Suprapubic skin (tissue), 4 donors: ENCODE data around the gene STXBP3. TPM values are rescaled to one million over a fixed set of nuclear protein-coding genes. Genes with fewer than 3 reads are reported as not detected.

Experiments
- DNase-seq, 2 donors: peaks; one replicate each; pipeline ENCODE4 v3.0.0-alpha.2; 2019; ENCODE audit warnings: low spot score in 2 of 2
- H3K27ac ChIP-seq: fragments of 200-600 bp; sonication (generic); one replicate; pipeline ENCODE4 v1.5.1; 2019
- H3K27me3 ChIP-seq: fragments of 200-600 bp; sonication (generic); one replicate; pipeline ENCODE4 v1.5.1; 2019
- H3K36me3 ChIP-seq: fragments of 200-600 bp; sonication (generic); one replicate; pipeline ENCODE4 v1.5.1; 2019
- H3K4me1 ChIP-seq: fragments of 200-600 bp; sonication (generic); one replicate; pipeline ENCODE4 v1.5.1; 2019
- H3K4me3 ChIP-seq: fragments of 200-600 bp; sonication (generic); one replicate; pipeline ENCODE4 v1.5.1; 2019; ENCODE audit warnings: mild to moderate bottlenecking
- H3K9me3 ChIP-seq: fragments of 200-600 bp; sonication (generic); one replicate; pipeline ENCODE4 v1.5.1; 2019
- CTCF ChIP-seq, 2 donors: fragments of 200-600 bp in 1 of 2; fragments of 450-650 bp in 1 of 2; sonication (generic) in 1 of 2; IDR thresholded peaks; one replicate each; pipeline ENCODE4 v1.5.1; 2016 to 2019; ENCODE audit warnings: antibody characterized with exemption in 2 of 2, mild to moderate bottlenecking in 1 of 2, moderate library complexity in 1 of 2
- EP300 ChIP-seq: sonication (generic); formaldehyde crosslinking; IDR thresholded peaks from one replicate; pipeline ENCODE4 v1.6.1; 2017; ENCODE audit warnings: antibody characterized with exemption
- POLR2A ChIP-seq, 2 donors: fragments of 450-650 bp; IDR thresholded peaks; one replicate each; pipeline ENCODE4 v1.6.1; 2017; ENCODE audit warnings: antibody characterized with exemption in 2 of 2, mild to moderate bottlenecking in 2 of 2, moderate library complexity in 2 of 2
- POLR2AphosphoS5 ChIP-seq, 3 donors: sonication (generic); formaldehyde crosslinking; IDR thresholded peaks; one replicate each; pipeline ENCODE4 v1.6.1; 2017; ENCODE audit warnings: antibody characterized with exemption in 3 of 3
- WGBS: methylation state at CpG from one replicate; pipeline ENCODE4 v1.1.5; 2018; 5-methylcytosine and 5-hydroxymethylcytosine counted together
- total RNA-seq, 4 donors: library from RNA; depleted of rRNA; stranded (reverse); fragments of >200 nt; gene quantifications; one replicate each; pipeline ENCODE4 v1.1.0, GENCODE V29; 2016

STXBP3 gene
- total RNA-seq, 4 donors from 2014 or later: 48.8 to 137 (median 66.3) TPM

DNA sequence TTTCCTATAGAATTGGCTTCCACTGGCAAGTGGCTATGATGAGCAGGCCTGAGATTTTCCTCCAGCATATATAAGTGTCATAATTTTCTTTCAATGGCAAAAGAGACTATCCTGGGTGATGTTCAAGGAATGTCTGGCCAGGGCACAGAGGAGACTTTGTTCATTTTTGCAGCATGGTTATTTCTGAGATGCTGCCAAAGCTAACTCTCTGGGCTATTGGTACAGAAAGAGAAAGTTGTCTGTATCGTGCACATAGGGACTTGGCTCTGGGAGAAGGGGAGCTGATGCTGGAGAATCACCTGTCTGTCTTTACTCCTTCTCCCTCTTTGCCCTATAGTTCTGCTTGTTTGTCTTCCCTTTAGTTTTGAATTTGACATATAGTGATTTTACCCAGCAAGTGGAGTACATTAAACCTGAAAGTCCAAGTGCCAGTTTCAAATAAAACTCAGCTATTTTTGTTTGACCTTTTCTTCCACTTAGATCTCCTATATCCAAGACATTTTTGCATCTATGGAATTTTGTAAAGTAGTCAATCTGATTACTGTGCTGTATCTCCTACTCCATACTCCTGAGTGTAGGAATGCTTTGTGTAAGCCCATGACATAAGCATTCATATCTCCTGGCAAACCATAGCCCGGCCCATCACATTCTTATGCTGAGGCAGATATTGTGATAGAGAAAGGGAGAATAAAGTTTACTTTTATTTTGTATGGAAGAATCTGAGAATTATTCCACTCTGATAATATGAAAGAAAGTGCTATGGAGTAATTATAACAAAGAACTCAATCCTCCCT lies 29.8 kb upstream of the STXBP3 start:
- TF ChIP-seq CTCF (IDR thresholded peaks at IDR 0.05) (no peak), POLR2A (IDR thresholded peaks at IDR 0.05) (no peak), EP300 (no peak), POLR2AphosphoS5 (IDR thresholded peaks at IDR 0.05) (no peak)
- 85% methylated on average over 2 of the region's 2 CpGs for whole genome bisulfite sequencing
- DNase-seq: no peak
- Histone ChIP-seq H3K36me3 (no peaks in the 10 kb centered on the region), H3K4me3 (no peak overlapping the region), H3K4me1 (no peaks in the 10 kb centered on the region), H3K9me3 (no peaks in the 10 kb centered on the region), H3K27me3 (peaks cover 7% of the 10 kb centered on the region), H3K27ac (no peak overlapping the region)

DNA sequence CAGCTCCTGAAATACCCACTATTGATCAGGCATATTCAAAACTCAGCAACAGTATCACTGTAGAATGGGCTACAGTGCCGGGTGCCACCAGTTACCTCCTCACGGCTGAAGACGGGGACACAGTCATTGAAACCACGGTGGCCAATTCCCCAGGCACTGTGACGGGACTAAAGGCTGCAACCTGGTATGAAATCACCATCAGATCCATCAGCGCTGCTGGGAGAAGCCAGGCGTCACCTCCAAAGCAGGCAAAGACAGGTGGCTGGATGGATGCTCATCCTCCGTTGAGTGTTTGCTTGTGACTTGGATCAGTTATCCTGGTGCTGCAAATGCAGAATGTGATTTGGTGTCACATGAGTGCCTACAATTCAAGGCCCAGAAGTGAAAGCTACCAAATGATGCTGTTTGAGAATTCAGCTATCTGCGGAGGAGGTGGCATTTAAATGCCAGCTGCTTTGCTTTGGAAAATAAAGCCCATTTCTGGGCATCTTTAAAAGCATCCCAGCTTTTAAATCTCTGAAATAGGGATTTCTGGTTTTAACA lies 28.6 kb upstream of the STXBP3 start:
- H3K4me3 ChIP-seq: no peak overlapping the region
- H3K9me3 ChIP-seq: no peaks in the 10 kb centered on the region
- DNase-seq: no peak
- TF ChIP-seq POLR2A (IDR thresholded peaks at IDR 0.05) (no peak), POLR2AphosphoS5 (IDR thresholded peaks at IDR 0.05) (no peak), CTCF (IDR thresholded peaks at IDR 0.05) (no peak), EP300 (no peak)
- H3K36me3 ChIP-seq: no peaks in the 10 kb centered on the region
- no peak overlapping the region for H3K27ac ChIP-seq
- H3K4me1 ChIP-seq: no peaks in the 10 kb centered on the region
- WGBS: 93% methylated on average over 9 of the region's 9 CpGs
- peaks cover under 1% of the 10 kb centered on the region for H3K27me3 ChIP-seq

DNA sequence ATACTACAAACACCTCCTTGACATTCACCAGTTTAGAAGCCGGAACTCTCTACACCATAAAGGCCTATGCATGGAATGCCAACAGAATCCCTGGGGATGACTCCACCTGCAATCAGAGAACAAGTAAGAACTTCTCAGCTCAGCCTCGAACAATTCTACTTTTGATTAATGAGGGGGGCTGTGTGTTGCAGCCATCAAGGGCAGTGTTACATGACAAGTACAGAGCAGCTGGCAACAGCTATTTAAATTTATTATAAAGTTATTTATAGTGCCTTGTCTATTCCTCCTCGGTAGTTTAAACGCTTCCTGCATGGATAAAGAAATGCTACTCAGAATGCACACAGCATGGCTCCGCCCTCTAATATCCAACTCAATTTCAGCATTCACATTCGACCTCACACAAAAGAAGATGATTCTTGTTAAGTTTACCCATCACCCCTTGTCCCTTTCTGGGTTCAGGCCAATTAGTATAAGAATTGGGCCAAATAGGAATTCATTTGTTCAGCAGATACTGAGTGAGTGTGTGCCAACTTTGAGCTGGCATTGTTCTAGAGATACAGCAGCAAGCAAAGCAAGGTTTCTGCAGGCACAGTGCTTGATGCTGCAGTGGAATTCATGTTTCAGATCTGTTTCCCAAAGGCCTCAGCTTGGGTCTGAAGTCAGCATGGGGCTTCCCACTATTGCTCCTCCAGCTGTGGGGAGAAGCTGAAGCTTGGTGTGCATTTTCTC lies 27.4 kb upstream of the STXBP3 start:
- Histone ChIP-seq H3K36me3 (no peaks in the 10 kb centered on the region), H3K27me3 (no peaks in the 10 kb centered on the region), H3K27ac (no peak overlapping the region), H3K4me1 (no peaks in the 10 kb centered on the region), H3K4me3 (no peak overlapping the region), H3K9me3 (no peaks in the 10 kb centered on the region)
- WGBS: 46% methylated on average over 6 of the region's 6 CpGs
- TF ChIP-seq EP300: no peak
- TF ChIP-seq CTCF (IDR thresholded peaks at IDR 0.05): no peak
- TF ChIP-seq POLR2A (IDR thresholded peaks at IDR 0.05): no peak
- TF ChIP-seq POLR2AphosphoS5 (IDR thresholded peaks at IDR 0.05): no peak
- no peak for DNase-seq

DNA sequence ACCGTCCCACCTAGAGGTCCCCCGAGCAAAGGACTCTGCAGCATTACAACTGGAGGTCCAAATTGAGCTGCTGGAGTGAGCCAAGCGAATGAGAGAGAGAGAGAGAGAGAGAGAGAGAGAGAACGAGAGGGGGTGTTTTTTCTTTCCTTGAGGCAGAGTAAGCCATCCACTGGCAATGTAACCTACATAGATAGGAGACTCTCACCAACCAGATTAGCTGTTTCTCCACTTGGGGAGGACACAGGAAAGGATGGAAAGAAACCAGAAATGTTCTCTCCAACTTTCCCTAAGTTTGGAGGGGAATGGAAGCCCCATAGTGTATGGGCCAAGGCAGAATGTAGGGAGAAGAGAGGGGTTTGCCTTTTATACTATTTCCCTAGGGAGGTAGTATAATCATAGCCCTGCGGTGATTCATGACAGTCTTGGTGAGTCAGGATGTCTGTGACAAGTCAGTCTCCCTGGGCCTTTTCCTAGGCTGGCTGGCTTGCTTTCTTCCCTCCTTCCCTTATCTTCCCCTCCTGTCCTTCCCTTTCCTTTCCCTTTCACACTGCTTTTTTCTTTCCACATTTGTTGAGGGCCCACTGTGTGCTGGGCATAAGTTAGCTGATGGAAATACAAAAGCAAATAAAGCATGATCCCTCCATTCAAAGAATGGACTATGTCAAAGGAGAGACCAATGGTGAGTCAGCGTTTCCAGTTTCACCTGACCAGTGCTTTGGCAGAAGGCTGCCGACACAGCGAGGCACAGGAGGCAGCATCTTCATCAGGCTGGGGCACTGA lies 26.6 kb upstream of the STXBP3 start:
- Histone ChIP-seq H3K9me3 (no peaks in the 10 kb centered on the region), H3K27ac (no peak overlapping the region), H3K4me3 (no peak overlapping the region), H3K4me1 (no peaks in the 10 kb centered on the region), H3K27me3 (no peaks in the 10 kb centered on the region), H3K36me3 (no peaks in the 10 kb centered on the region)
- WGBS: 75% methylated on average over 8 of the region's 8 CpGs
- DNase-seq: no peak
- TF ChIP-seq CTCF (IDR thresholded peaks at IDR 0.05) (no peak), POLR2A (IDR thresholded peaks at IDR 0.05) (no peak)
